GM06990 (cell line): ENCODE measurements around the gene GRAMD4.

Experiments
- DNase-seq: peaks from one replicate; pipeline ENCODE4 v3.0.0-alpha.2; 2011; ENCODE audit not compliant: insufficient read length; ENCODE audit errors: extremely low read depth
- H3K27me3 ChIP-seq: replicated peaks from 2 replicates; pipeline ENCODE4 v1.6.0; 2011; ENCODE audit warnings: low read length; ENCODE audit not compliant: control insufficient read depth, insufficient read depth
- H3K36me3 ChIP-seq: 2 replicates; pipeline ENCODE4 v1.5.1; 2011; ENCODE audit warnings: low read length; ENCODE audit not compliant: control insufficient read depth, insufficient read depth
- H3K4me3 ChIP-seq: replicated peaks from 2 replicates; pipeline ENCODE4 v1.5.1; 2011; ENCODE audit warnings: low read depth, mild to moderate bottlenecking, control low read depth, low read length
- CTCF ChIP-seq: IDR thresholded peaks from 2 replicates; pipeline ENCODE4 v1.5.1; 2011; ENCODE audit warnings: low read length, control low read depth, mild to moderate bottlenecking, inconsistent platforms; ENCODE audit not compliant: insufficient read depth, poor library complexity, severe bottlenecking

GRAMD4 gene

GRCh38 chr22:46686221-46687047 is 66.2 kb downstream of the GRAMD4 start:
- peaks cover 20% of the 10 kb centered on the region for H3K36me3 ChIP-seq
- DNase-seq = no peak
- H3K4me3 ChIP-seq = no peak overlapping the region
- TF ChIP-seq CTCF = no peak
- no peaks in the 10 kb centered on the region for H3K27me3 ChIP-seq

GRCh38 chr22:46687048-46687444 is 66.9 kb downstream of the GRAMD4 start:
- H3K36me3 ChIP-seq = peaks cover 26% of the 10 kb centered on the region
- DNase-seq = no peak
- H3K4me3 ChIP-seq = no peak overlapping the region
- no peak for TF ChIP-seq CTCF
- H3K27me3 ChIP-seq = no peaks in the 10 kb centered on the region

- no peak for TF ChIP-seq CTCF
- DNase-seq = no peak
- no peak overlapping the region for H3K4me3 ChIP-seq
- peaks cover 26% of the 10 kb centered on the region for H3K36me3 ChIP-seq
- no peaks in the 10 kb centered on the region for H3K27me3 ChIP-seq
Measured at GRCh38 chr22:46687460-46687859, 67.3 kb downstream of the GRAMD4 start.

GRCh38 chr22:46688949-46689348 is 68.8 kb downstream of the GRAMD4 start:
- Histone ChIP-seq H3K4me3 (no peak overlapping the region), H3K36me3 (peaks cover 31% of the 10 kb centered on the region), H3K27me3 (no peaks in the 10 kb centered on the region)
- TF ChIP-seq CTCF = no peak
- no peak for DNase-seq

GRCh38 chr22:46690146-46690545 is 70.0 kb downstream of the GRAMD4 start:
- Histone ChIP-seq H3K4me3 (no peak overlapping the region), H3K36me3 (peaks cover 39% of the 10 kb centered on the region), H3K27me3 (no peaks in the 10 kb centered on the region)
- no peak for TF ChIP-seq CTCF
- no peak for DNase-seq
